Stimulated activated CD4-positive, alpha-beta T cell treated with anti-CD3 and anti-CD28 coated beads, Interleukin-1b, Interleukin-23, amount 100 ng/mL, for 4 hours (primary cell): ENCODE data around the gene ACTR10.

Experiments
- DNase-seq, 2 donors: peaks; one replicate each; pipeline ENCODE4 v3.0.0-alpha.2; 2020; ENCODE audit warnings: low read depth in 2 of 2

Gene ACTR10

DNA sequence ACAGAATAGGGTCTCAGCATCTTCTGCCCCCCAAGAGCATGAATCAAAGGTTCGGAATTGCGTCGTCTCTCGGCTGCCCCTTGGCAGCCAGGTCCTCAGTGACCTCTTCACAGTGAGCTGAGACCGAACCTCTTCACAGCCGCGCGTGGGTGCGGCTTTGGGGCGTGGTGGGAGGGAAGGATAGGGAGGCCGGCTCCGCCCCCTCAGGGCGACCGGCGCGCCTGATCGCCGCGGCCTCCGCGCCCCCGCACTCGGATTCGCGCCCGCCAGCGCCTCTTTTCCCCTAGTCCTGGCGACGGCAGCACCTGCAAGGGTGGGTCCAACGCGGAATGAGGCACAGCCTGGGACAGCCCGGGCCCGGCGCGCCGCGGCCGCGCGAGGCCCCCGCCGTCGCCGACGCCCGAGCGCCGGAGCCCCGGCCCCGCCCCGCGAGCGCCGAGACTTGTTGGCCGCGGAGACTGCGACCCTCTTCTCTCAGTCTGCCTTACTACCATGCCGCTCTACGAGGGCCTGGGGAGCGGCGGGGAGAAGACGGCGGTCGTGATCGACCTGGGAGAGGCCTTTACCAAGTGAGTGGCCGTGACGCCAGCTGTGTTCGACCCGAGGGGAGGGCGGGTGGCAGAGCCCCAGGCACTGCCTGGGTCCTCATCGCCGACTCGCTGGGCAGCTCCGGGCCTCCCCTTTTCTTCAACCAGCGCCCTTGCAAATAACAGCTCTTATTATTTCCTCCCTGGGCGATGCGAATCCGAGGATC, at the start of gene ACTR10:
ACTR10 (plus strand) TSS at position 424 of the 754 bp plus-strand sequence; CDS start at position 493, 69 bp downstream.
- DNase-seq: peak; percentile 77 to 84

DNA sequence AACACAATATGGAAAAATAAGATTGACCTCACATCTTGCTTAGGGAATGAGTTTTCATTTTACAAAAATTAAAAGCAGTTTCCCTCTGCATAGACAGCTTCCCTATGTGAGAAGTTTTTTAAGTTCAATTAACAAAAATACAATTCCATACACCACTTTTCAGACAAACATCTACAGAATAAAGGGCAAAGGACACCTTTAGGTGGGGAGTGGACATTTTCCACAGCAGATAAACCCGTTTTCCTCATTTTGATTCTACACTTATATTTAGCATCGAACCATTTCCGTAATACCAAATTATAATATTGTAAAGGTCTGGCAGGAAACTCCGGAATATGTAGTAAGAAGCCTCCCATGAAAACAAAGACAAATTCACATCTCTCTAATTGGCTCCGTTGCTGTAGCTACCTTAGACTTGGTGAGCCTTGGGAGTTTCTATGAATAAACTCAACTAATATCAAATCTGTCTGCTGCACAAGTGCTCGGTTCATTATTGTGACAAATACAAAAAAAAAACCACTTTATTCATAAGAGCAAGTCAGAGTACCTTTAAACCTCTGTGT, 49.6 kb upstream of the ACTR10 start:
- DNase-seq: no peak

DNA sequence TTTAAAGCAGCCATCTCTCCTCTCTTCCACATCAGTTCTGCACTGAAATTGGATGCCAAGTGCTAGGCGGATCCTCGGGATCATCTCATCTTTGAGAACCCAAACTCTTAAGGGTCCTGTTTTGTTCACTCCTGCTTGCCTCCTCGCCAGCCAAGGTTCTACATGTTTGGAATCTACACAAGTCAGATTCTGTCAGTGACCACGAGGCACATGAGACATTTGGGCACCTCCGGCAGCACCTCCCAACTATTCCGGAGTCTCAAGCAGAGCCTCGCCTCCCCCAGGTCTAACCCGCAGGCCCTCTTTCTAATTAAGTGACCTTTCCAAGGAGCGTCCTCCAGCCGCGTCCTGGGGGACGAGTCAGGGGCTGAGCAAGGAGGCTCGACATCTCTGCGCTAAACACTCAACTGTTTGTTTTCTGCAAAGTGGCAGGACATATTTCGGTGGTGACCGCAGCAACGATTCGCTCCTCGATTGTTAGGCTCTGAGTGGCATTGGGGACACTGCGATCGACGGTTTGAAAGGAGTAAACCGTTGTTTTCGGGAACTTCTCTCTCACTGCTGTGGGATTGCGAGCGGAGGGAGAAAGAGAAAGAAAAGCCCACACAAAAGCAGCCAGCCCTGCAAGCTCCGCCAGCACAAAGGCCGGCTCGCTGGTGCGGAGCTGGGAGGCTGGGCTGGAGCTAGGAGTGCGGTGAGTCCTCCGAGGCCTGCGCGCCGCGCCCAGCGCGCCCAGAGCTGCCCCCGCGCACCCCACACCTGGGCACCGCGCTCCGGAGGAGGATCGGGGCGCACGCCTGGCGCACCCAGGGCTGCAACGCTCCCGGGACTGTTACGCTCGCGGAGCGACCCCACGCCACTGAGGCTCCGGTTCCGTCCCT, 48.6 kb upstream of the ACTR10 start:
- DNase-seq: peak in 1 of 2 donors; percentile 4

DNA sequence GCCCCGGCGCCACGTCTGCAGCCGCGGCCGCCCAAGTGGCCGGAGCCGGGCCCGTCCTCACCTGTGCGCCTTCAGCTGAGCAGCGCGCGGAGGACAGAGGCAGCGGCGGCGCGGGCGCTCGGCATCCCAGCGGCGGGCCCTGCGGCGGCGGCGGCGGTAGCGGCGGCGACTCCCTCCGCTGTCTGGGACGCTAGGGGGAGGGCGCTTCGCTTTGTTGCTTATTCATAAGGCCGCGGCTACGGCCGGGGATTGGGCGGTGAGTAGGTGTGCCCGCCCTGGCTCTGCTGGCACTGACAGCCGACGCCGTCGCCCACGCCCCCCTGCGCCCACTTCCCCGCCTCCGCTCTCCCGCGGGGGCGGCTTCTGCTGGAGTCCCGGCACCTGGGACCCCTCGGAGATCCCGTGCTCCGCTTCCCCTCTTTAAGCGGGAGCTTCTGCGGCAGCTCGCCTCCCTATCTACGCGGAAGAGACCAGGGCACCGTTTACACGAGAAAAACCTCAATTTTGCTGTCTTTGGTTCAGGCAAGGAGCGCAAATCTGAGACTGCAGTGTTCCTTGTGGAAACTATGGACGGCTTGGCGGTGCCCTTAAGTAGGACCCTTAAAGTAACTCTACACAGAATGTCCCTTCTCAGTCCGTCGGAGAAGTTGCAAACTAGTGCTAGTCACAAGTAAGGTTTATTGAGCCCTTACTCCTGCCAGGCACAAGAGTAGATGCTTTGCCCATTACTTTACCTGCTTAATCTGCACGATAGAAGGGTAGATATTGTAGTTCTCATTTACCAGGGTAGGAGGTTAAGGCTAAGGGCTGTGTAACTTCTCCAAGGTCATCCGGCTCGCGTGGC, 47.7 kb upstream of the ACTR10 start, which contains the start of gene ARMH4:
ARMH4 (minus strand) TSS at position 200 of the 844 bp plus-strand sequence. CDS start 12,855 bp downstream, outside the sequence.
- DNase-seq: peak; percentile 44

DNA sequence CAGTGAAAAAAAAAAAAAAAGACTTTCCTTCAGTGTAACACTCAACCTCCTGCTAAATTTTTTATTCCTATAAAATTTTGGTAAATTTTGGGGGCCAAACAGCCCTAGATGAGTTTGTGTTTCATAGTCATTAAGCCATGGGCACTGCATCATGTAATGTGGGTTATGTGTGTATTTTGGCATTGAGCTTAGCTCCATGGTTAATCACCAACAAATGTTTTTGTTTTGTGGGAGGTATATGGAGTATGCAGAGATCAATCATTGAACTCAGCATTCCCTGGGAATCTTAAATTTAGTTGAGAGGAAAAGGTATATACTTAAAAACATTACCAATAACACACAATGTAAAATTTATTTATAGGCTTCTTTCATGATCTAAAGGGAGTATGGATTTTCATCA, 39.4 kb upstream of the ACTR10 start:
- no peak for DNase-seq

DNA sequence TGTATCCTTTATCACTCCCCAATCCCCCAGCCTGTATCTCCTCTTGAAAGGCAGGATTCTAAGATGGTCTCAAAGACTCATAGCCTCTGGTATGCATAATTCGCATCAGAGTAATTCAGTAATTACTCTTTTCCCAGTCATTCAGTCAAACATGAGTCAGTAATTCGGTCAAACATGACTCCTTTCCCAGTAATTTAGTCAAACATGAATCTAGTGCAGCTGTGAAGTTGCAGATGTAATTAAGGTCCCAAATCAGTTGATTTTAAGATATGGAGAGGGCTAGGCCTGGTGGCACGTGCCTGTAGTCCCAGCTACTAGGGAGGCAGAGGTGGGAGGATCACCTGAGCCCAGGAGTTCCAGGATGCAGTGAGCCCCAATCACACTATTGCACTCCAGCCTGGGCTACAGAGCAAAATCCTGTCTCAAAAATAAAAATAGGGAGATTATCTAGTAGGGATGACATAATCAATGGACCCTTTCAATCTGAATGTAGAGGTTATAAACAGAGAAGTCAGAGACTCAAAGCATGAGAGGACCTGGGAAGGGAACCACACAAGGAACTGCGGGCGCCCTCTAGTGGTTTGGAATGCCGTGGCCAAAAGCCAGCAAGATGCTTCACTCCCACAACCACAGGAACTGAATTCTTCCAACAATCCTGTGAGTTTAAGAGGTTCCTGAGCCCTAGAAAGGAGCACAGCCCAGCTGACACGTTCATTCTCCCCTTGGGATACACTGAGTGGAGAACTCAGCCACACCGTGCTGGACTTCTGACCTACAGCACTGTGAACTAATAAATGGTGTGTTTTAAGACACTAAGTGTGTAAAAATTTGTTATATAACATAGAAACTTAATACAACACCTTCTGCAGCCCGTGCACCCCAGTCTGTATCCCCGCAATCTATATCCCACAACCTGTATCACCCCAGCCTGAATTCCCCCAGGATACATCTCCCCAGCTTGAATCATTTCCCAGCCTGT, 33.7 kb upstream of the ACTR10 start:
- peak; percentile 71 to 72 for DNase-seq

DNA sequence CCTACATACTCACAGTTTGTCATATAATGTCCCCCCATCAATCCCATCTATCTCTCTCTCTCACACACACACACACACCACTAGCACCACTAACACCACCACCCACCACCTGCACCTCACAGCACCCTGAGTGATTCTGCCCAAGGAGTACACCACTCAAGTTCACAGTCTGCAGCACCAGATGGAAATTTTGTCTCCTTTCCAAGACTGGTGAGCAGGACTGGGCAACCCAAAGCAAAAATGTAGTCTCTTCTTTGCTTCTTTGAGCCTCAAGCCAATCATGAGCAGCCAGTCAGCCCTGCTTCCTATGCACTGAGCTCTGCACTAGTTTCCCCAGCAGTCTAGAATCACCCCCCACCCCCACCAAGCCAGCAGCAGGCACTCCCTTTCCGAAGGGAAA, 32.9 kb upstream of the ACTR10 start:
- no peak for DNase-seq

DNA sequence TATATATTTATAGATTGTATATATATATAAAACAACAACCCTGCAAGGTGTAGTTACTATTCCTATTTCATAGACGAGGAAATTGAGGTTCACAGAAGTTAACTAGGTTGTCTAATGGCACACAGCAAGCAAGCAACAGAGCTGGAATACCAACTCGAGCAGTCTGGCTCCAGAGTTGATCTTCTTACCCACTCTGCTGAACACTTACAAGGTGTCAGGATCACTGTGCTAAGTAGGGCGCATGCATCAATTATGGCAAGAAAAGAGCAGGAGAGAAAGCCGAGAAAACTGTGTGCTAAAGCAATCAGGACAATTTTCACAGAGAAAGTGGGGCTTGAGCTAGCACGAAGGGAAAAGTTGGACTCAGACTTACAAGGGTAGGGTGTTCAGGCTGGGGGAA, 32.1 kb upstream of the ACTR10 start:
- no peak for DNase-seq

DNA sequence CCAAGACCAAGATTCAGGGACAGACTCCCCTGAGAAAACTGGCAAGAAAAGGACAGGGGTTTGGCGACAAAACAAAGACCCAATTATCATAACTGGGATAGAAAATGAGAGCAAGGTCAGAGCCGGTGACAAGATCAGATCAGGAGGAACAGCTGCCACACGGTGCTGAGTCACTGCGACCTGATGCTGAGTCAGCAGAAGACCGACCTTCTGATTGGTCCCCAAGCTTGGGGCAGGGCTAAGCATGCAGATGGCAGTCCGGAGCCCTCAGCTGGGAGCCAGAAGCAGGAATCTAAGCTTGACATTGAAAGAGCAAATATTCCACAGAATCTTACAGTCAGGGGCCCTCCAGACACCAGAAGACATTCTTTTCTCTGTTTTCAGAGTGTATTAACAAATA, 28.9 kb upstream of the ACTR10 start:
- DNase-seq: peak; percentile 18 to 32

DNA sequence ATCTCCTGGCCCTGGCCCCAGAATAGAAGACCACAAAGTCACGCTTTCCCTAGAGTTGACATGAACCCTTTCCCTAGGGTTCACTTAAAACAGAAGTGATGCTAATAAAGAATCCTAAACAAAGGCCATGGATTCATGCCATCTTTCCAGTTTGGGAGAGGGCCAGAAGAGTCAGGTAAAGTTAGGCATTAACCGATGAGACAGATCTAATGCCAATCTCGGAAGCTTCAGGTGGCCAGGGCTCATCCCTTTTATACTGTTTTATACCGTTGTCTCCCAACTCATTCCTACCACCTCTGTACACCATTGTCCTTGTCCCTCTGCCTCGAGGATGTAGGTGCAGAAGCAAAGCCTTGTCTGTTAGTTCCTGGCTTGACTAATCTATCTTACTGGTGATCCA, 22.8 kb upstream of the ACTR10 start:
- no peak for DNase-seq

DNA sequence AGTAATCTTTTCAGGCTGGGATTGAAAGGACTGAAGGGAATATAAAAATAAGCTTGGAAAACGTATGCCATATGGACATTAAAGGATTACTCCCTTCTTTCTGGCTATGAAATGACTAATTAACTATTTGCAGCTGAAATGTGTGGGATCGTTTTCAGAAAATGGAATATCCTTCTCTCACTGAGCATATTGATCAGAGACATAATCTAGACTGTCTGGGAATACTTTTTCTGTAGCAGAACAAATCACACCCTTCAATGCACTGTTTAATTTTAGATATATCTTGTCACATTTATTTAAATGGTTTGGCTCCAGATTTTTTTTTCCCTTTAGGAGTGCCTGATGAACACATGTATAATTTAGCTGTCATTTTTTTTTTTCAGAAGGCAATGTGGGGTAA, 10.8 kb upstream of the ACTR10 start:
- DNase-seq: no peak

DNA sequence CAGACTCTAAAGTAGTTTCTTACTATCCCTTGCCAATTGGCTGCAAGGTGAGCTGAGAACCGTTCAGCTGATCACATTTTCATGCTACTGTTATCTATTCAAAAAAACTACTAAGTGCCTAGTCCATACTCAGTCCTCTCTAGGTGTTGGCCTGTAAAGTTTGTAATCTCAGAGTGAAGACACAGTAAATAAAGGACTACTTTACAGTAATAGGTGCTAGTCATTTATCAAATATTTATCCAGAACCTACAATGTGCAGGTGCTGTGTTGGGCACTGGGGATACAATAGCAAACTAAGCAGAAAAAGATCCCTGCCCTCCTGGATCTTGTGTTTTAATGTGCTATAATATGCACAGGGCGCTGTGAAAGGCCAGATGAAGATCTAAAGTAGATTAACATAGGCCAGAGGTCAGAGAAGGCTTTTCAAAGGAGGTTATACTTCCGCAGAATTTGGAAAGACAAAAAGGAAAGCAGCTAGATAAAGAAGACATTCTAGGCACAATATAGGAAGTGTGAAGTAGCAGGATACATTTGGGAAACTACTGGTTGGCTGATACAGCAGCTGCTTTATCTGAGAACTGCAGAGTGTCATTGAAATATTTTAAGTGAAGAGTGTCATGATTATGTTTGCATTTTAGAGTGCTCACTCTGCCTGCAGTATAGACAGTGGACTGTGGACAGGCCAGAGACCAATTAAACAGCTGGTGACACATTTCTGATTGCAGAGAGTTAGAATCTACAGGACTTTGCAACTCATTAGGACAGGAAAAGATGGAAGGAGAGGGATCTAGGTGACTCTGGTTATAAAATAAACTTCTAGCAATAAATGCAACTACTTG, 8.0 kb upstream of the ACTR10 start:
- no peak for DNase-seq

DNA sequence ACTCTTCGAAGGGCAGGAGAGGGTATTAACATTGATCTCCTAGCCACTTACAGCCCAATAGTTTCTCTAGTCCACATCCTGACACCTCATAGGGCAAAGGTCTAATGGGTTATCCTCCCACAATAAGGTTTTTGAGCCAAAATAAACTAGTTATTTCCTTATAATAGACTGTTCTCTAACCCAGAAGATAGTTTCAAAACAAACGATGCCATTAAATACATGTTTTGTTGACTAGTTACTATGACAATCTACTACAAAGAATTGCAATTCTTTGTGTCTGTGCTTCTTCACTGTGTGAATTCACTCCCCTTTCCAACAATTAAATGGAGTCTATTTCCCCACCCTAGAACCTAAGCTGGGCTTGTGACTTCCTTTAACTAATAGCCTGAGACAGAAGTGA, 6.4 kb upstream of the ACTR10 start:
- no peak for DNase-seq

DNA sequence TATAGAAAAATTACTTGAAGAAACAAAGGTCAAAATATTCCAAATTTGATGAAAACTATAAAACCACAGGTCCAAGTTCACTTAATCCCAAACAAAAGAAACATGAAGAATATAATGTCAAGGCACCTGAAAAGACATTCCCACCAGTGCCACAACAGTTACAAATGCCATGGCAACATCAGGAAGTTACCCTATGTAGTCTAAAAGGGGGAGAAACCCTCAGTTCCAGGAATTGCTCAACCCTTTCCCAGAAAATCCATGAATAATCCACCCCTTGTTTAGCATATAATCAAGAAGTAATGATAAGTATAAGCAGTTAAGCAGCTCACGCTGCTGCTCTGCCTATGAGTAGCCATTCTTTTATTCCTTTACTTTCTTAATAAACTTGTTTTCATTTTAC, 3.8 kb upstream of the ACTR10 start:
- DNase-seq: no peak

DNA sequence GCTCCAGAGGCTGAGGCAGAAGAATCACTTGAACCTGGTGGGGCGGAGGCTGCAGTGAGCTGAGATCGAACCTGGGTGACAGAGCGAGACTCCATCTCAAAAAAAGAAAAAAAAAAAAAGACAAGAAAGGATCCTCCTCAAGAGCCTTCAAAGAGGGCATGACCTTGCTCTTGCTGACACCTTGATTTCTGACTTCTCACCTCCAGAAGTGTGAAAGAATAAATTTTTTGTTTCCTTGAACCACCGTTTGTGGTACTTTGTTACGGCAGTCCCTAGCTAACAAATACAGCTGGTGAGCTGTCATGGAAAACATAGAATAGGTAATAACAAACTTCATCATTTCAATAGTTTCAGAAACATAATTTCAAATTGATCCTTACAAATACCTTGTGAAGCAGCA, 1.9 kb upstream of the ACTR10 start:
- no peak for DNase-seq

DNA sequence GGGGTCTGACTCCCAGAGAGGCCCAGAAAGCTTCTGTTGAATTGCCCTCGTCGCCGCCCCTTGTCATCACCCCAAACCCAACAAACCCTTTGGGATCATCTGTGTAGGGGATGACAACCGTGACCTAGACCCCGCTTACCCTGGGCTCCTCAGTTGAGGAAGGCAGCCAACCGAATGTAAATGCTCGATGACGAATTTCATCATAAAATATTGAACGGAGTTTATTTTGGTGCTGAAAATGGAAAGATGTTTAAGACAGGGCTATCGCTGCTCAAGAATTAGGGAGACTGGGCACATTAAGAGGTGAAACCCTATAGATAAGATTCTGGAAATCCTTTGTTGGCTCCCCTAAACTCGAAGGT, 512 bp downstream of the ACTR10 start:
- DNase-seq: no peak

DNA sequence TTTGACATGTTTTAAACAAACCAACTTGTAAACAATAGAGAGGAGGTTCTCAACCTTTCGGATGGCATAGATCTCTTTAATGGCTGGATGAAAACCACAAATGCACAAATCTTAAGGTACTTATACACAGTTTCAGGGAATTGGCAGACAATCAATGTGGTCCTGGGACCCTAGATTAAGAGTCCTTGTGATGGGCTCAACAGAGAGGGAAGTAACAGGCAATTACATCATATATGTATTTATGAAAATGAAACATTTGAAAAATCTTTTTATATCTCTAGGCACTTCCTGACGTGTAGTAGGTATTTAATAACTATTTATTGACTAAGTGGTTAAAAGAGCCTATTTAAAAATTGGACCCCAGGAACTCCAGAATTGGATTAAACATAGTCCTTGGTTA, 897 bp downstream of the ACTR10 start:
- no peak for DNase-seq

DNA sequence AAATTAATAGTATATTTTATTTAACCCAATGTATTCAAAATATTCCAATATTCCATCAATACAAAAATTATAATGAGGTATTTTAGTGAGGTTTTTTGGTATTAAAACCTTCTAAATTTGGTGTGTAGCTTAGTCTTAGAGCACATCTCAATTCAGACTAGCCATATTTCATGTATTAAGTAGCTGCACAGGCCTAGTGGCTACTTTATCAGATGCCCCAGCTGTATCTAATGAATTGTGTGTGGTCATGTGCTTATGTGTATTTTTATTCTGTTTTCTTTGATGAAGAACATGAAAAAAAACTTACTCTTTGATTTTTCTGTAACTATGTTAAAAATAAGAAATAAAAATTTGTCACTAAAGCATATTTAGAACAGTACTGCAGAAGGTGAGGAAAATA, 13.2 kb downstream of the ACTR10 start:
- DNase-seq: no peak

DNA sequence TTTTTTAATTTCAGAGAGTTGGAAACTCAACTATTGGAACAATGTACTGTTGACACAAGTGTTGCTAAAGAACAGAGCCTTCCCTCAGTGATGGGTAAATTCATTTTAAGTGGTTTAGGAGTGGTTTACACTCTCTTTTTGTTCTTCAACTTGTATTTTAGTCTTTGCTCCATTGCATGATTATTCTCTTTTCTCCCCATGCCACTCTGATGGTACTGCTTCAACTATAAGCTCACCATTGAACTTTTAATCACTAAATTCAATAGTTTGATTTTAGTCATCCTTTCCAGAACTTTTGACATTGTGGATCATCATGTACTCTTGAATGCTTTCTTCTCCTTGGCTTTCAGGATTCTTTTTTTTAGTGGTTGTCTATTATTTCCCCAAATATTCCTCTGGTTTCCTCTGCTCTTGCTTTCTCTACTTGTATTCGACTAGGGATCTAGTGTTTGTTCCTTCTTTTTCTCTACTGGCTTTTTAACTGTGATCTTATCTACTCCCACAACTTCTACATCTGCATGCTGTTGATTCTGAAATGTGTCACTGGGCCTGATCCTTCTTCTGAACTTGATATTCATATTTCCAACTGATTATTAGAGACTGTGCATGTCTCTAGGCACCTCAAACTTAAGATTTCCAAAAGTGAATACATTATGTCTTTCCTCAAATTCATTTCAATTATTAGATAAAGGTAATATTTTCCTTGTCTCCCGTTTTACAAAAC, 15.4 kb downstream of the ACTR10 start:
- no peak for DNase-seq
